ENCODE data around the gene DKC1.

DKC1 gene

DNA sequence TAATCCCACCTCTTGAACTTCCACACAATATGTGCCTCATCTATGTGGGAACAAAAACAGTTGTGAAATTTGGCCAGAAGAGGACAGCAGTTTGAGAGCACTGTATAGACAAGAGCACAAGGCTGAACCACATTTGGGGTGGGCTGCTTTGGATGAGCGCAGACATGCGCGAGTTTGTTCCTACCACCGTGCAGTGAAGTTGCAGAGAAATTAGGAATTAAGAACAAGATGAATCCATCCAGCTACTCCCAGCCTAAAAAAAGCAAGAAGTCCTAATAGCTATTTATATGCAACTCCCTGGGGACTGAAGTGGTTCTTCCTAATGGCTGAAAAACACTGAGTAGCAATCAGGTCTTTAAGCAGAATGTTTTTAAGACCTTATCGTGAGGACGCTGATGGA, 12.8 kb upstream of the DKC1 start:
- H3K4me3 ChIP-seq (ENCODE audit: low read depth, low read length), result no peak overlapping the region
- no peak for TF ChIP-seq CTCF (IDR thresholded peaks at IDR 0.05; ENCODE audit: borderline replicate concordance, insufficient read depth, low read depth, low read length)

DNA sequence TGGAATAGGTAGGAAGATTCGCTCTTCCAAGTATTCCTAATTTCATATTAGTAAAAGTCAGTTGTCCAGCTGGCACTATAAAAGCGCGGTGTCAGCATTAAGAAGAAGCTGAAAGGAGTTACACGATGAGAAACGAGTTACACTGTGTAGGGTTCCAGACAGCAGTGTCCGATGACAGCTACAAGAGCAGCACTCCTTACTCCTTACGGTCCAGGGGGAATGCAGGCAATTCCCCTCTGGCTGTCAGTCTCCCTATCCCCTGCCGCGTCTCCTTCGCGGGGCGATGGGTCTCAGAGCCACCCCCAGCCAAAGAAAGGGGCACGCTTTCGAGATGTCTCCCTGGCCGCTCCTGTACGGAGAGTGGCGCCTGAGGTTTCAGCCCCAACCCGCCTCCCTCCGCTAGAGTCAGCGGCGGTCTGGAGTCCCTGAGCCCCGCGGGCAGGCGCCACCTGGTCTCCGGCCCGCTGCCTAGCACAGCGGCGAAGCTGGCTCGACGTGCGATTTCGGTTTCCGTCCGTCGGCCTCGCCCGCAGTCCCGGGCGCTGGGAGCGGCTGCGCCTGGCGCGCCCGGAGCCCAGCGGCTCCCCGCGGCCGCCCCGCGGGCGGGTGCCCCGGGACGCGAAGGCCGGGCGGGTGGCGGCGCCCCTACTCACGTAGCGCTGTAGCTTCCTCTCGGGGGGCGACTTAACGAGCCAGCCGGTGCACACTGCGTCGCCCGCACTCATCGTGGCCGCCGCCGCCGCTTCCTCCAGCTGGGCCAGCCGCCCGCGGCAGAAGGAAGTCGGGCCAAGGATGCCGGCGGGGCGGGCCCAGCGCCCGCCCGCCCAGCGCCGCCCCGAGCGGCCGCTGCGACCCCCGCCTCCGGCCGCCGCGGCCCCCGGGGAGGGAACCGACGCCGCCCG, 12.1 kb upstream of the DKC1 start, which contains the start of gene GAB3:
Gene GAB3, minus strand, starts transcription at position 777 of the 902 bp plus-strand sequence. Its CDS starts 52 bp downstream, at position 725.
- peak within 1 kb of the TSS; percentile 47 for H3K4me3 ChIP-seq (ENCODE audit: low read depth, low read length)
- TF ChIP-seq CTCF (IDR thresholded peaks at IDR 0.05; ENCODE audit: borderline replicate concordance, insufficient read depth, low read depth, low read length), result no peak

DNA sequence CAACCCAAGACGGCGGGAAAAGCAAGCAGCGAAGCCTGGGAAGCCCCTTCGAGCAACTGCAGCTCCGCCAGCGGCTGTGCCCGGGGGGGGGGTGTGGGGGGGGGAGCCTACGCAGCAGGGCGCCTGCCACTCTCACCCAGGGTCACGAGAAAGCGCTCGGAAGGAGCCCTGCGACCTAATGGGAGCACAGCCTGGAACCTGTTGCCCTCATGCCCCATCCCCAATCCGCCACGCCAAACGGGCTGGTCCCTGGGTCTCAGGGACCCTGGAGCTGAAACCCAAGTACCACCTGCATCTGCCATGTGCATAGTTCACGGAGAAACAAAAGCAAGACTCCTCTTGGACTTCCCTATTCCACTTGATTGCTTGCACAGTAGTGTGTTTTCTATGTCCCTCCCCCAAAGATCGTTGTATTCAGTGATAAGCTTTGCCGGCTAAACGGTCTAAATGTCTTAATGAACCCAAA, 11.4 kb upstream of the DKC1 start:
- peak overlapping the region; percentile 16 for H3K4me3 ChIP-seq (ENCODE audit: low read depth, low read length)
- no peak for TF ChIP-seq CTCF (IDR thresholded peaks at IDR 0.05; ENCODE audit: borderline replicate concordance, insufficient read depth, low read depth, low read length)

DNA sequence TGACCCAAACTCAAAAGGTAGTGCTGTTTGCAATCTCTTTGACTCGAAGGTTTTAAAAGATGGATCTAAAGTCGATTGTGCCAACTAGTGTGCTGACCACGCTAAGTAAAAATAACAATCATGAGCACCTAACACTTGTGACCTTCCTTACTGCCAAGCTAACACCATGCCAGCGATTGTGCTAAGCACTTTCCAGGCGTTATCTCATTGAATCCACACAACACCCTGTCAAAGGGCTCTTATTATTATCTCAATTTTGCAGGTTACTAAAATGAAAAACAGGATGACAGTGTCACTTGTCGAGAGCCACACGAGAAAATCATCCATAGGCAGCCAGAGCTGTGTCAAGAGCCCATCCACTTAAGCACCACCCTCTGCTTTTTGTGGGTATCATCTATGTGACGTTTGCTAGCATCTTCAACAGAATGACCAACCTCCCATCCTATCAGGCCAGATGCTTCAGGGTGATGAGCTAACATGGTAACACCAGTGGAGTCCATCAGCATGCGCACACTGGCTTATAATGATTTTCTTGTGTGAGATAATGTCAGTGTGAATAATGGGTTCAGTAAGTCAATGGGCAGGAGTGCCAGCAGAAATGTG, 10.9 kb upstream of the DKC1 start:
- H3K4me3 ChIP-seq (ENCODE audit: low read depth, low read length), result no peak overlapping the region
- TF ChIP-seq CTCF (IDR thresholded peaks at IDR 0.05; ENCODE audit: borderline replicate concordance, insufficient read depth, low read depth, low read length), result no peak

GRCh38 chrX:154758696-154759095, 4.0 kb upstream of the DKC1 start:
- TF ChIP-seq CTCF (IDR thresholded peaks at IDR 0.05; ENCODE audit: borderline replicate concordance, insufficient read depth, low read depth, low read length), result no peak
- H3K4me3 ChIP-seq (ENCODE audit: low read depth, low read length), result no peak overlapping the region

DNA sequence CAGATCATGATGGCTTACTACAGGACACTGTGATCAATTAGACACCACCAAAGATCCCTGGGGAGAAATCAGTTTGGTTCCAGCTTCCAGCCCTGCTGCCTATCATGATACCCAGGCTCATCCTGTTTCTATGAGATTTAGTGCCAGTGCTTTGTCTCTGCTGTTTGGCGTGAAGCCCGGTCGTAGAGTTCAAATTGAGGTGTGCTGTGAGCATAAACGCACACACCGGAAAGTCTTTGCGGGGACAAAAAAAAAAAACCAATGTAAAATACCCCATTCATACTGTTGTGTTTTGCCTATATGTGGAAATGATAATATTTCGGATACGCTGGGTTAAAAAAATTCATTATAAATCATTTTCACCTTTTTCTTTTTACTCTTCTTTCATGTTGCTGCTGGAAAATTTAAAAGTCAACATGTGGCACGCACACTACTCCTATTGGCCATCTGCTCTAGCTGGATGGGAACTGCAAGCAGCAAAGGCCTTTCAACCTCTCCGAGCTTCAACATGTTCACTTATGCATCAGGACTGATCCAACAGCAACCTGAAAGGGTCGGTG, 607 bp upstream of the DKC1 start:
- TF ChIP-seq CTCF (IDR thresholded peaks at IDR 0.05; ENCODE audit: borderline replicate concordance, insufficient read depth, low read depth, low read length), result no peak
- H3K4me3 ChIP-seq (ENCODE audit: low read depth, low read length), result no peak overlapping the region

Measured in GM12875 (cell line).